Uterus (tissue), 4 donors: ENCODE measurements around the gene CHAF1B. TPM values are rescaled to one million over a fixed set of nuclear protein-coding genes. Genes with fewer than 3 reads are reported as not detected.
"Not testable (repeated sequence)": the region's sequence is repeated elsewhere in the genome, so short reads cannot be mapped to it uniquely, and the experiment has no call there.

Experiments
- DNase-seq, 2 donors: peaks; one replicate each; pipeline ENCODE4 v3.0.0-alpha.2; 2019 to 2020
- H3K27ac ChIP-seq, 2 donors: fragments of 200-600 bp; sonication (generic); 1 replicate in 1 of 2; 2 replicates in 1 of 2; pipeline ENCODE4 v1.5.1; 2016 to 2018
- H3K27me3 ChIP-seq, 2 donors: fragments of 200-600 bp; sonication (generic); one replicate each; pipeline ENCODE4 v1.5.1; 2018 to 2019; ENCODE audit warnings: control low read depth in 1 of 2
- H3K36me3 ChIP-seq, 2 donors: fragments of 200-600 bp; sonication (generic); one replicate each; pipeline ENCODE4 v1.5.1; 2019; ENCODE audit warnings: control low read depth in 1 of 2
- H3K4me1 ChIP-seq, 2 donors: fragments of 200-600 bp; sonication (generic); one replicate each; pipeline ENCODE4 v1.5.1; 2018 to 2019; ENCODE audit warnings: control low read depth in 1 of 2
- H3K4me3 ChIP-seq, 2 donors: fragments of 200-600 bp; sonication (generic); 1 replicate in 1 of 2; 2 replicates in 1 of 2; pipeline ENCODE4 v1.5.1; 2018 to 2019; ENCODE audit warnings: mild to moderate bottlenecking in 1 of 2
- H3K9me3 ChIP-seq, 2 donors: fragments of 200-600 bp; sonication (generic); one replicate each; pipeline ENCODE4 v1.5.1; 2019; ENCODE audit warnings: control low read depth in 1 of 2
- CTCF ChIP-seq, 4 experiments: fragments of 200-600 bp in 2 of 4; fragments of 450-650 bp in 2 of 4; sonication (generic) in 2 of 4; IDR thresholded peaks; one replicate each; pipeline ENCODE4 v1.5.1; 2016 to 2019; ENCODE audit warnings: antibody characterized with exemption in 4 of 4, mild to moderate bottlenecking in 2 of 4, moderate library complexity in 1 of 4
- POLR2A ChIP-seq, 2 donors: fragments of 450-650 bp; IDR thresholded peaks; one replicate each; pipeline ENCODE4 v1.6.1; 2016; ENCODE audit warnings: antibody characterized with exemption in 2 of 2, mild to moderate bottlenecking in 1 of 2, moderate library complexity in 1 of 2
- intact Hi-C: fragments of 100-400 bp; cut with DNase I; formaldehyde crosslinking; loops from one replicate; pipeline ENCODE4 v1.15.1; 2023; ENCODE audit warnings: low total_unique reads
- total RNA-seq, 4 donors: library from RNA; depleted of rRNA in 3 of 4; stranded (reverse); fragments of >200 nt in 3 of 4; gene quantifications; one replicate each; pipeline versions ENCODE4 v1.1.0 to v1.2.4, GENCODE V29; 2014 to 2023
- donor health status: DM: yes; HTN: yes; CAD: no.

The CHAF1B gene
- total RNA-seq, 4 donors from 2014 or later: under 0.01 to 3.9 (median 2.2) TPM

DNA sequence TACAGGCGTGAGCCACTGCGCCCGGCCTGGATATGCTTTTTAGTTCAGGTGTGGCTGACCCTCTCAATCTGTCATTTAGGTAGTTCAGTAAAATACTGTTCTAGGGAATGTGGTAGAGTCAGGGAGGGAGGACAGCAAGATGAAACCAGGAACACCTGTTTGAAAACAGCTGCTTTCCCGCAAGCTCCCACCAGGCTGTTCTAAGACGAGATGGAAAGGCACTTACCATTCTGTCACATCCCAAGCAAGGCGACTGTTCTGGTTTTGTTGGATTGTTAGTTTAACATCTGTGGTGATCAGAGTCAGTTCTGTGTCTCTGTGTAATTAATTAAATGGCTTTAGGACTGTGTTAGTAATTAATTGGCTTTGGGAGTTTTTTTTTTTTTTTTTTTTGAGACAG is 2.9 kb downstream of the CHAF1B start:
- no peaks in the 10 kb centered on the region for H3K4me1 ChIP-seq
- H3K36me3 ChIP-seq: no peaks in the 10 kb centered on the region
- no peak for DNase-seq
- H3K27me3 ChIP-seq: no peaks in the 10 kb centered on the region
- intact Hi-C loops: no loop called here
- TF ChIP-seq POLR2A (IDR thresholded peaks at IDR 0.05): no peak
- no peak for TF ChIP-seq CTCF (IDR thresholded peaks at IDR 0.05)
- no peak overlapping the region for H3K4me3 ChIP-seq
- H3K9me3 ChIP-seq: no peaks in the 10 kb centered on the region
- H3K27ac ChIP-seq: no peak overlapping the region

GRCh38 chr21:36388835-36389234 is 3.6 kb downstream of the CHAF1B start:
- DNase-seq: no peak
- Histone ChIP-seq H3K27me3 (no peaks in the 10 kb centered on the region), H3K27ac (no peak overlapping the region), H3K36me3 (no peaks in the 10 kb centered on the region), H3K4me3 (no peak overlapping the region), H3K4me1 (no peaks in the 10 kb centered on the region), H3K9me3 (no peaks in the 10 kb centered on the region)
- intact Hi-C loops: no loop called here
- TF ChIP-seq CTCF (IDR thresholded peaks at IDR 0.05) (no peak), POLR2A (IDR thresholded peaks at IDR 0.05) (no peak)

- H3K36me3 ChIP-seq, H3K27ac ChIP-seq, intact Hi-C loops, H3K4me1 ChIP-seq, DNase-seq, H3K9me3 ChIP-seq, H3K4me3 ChIP-seq, H3K27me3 ChIP-seq: not testable (repeated sequence)
Observed at GRCh38 chr21:36391649-36392048, 6.5 kb downstream of the CHAF1B start.

- H3K4me1 ChIP-seq: no peaks in the 10 kb centered on the region
- no peak overlapping the region for H3K4me3 ChIP-seq
- no peaks in the 10 kb centered on the region for H3K9me3 ChIP-seq
- H3K27me3 ChIP-seq: no peaks in the 10 kb centered on the region
- no peak for DNase-seq
- H3K27ac ChIP-seq: no peak overlapping the region
- H3K36me3 ChIP-seq: no peaks in the 10 kb centered on the region
- TF ChIP-seq CTCF (IDR thresholded peaks at IDR 0.05) (no peak), POLR2A (IDR thresholded peaks at IDR 0.05) (no peak)
- intact Hi-C loops: no loop called here
Observed at GRCh38 chr21:36395353-36396111, 10.3 kb downstream of the CHAF1B start.

- Histone ChIP-seq H3K36me3 (no peaks in the 10 kb centered on the region), H3K4me3 (no peak overlapping the region), H3K4me1 (no peaks in the 10 kb centered on the region), H3K27me3 (no peaks in the 10 kb centered on the region), H3K9me3 (no peaks in the 10 kb centered on the region), H3K27ac (no peak overlapping the region)
- TF ChIP-seq CTCF (IDR thresholded peaks at IDR 0.05): no peak
- no peak for TF ChIP-seq POLR2A (IDR thresholded peaks at IDR 0.05)
- no peak for DNase-seq
- intact Hi-C loops: no loop called here
Observed at GRCh38 chr21:36396325-36396724, 11.1 kb downstream of the CHAF1B start.
